Neural cell (in vitro differentiated cells): ENCODE measurements around the gene C16orf54. TPM values are rescaled to one million over a fixed set of nuclear protein-coding genes. Genes with fewer than 3 reads are reported as not detected.
"Not testable (repeated sequence)": the region's sequence is repeated elsewhere in the genome, so short reads cannot be mapped to it uniquely, and the experiment has no call there.

Experiments
- H2AFZ ChIP-seq: fragments of 200-600, 300-800 bp; sonication (generic), shearing (Covaris generic); 2 replicates; pipeline ENCODE4 v1.6.0; 2014; ENCODE audit warnings: low read depth, mild to moderate bottlenecking, antibody characterized with exemption, low read length, moderate library complexity
- H3F3A ChIP-seq: fragments of 200-600 bp; shearing (Covaris generic); 2 replicates; pipeline ENCODE4 v1.6.1; 2016; ENCODE audit warnings: mild to moderate bottlenecking, moderate library complexity, mixed read lengths, antibody characterized with exemption, low read length; ENCODE audit not compliant: insufficient read depth, poor library complexity, severe bottlenecking
- H3K27ac ChIP-seq: fragments of 200-600, 300-800 bp; sonication (generic), shearing (Covaris generic); 2 replicates; pipeline ENCODE4 v1.5.1; 2014; ENCODE audit warnings: mild to moderate bottlenecking, low read length, moderate library complexity
- H3K27me3 ChIP-seq: fragments of 300-800, 200-600 bp; sonication (generic), shearing (Covaris generic); 2 replicates; pipeline ENCODE4 v1.6.0; 2014; ENCODE audit warnings: mild to moderate bottlenecking, low read depth, low read length, moderate library complexity; ENCODE audit not compliant: insufficient read depth
- H3K36me3 ChIP-seq: fragments of 300-800, 200-600 bp; sonication (generic), shearing (Covaris generic); 2 replicates; pipeline ENCODE4 v1.5.1; 2014; ENCODE audit warnings: mild to moderate bottlenecking, antibody characterized with exemption, low read length, moderate library complexity; ENCODE audit not compliant: insufficient read depth
- H3K4me2 ChIP-seq: fragments of 300-800, 200-600 bp; sonication (generic), shearing (Covaris generic); 2 replicates; pipeline ENCODE4 v1.6.0; 2014; ENCODE audit warnings: mild to moderate bottlenecking, low read length
- H3K4me3 ChIP-seq: fragments of 300-800, 200-600 bp; sonication (generic), shearing (Covaris generic); 2 replicates; pipeline ENCODE4 v1.5.1; 2014; ENCODE audit warnings: mild to moderate bottlenecking, low read length, moderate library complexity
- H3K79me2 ChIP-seq: fragments of 200-600 bp; shearing (Covaris generic); replicated peaks from 2 replicates; pipeline ENCODE4 v1.6.0; 2014; ENCODE audit warnings: mild to moderate bottlenecking, low read length, moderate library complexity; ENCODE audit not compliant: insufficient read depth
- H3K9ac ChIP-seq: fragments of 300-800, 200-600 bp; sonication (generic), shearing (Covaris generic); 2 replicates; pipeline ENCODE4 v1.6.1; 2016; ENCODE audit warnings: mild to moderate bottlenecking, low read length, mixed read lengths
- H3K9me2 ChIP-seq: fragments of 200-600 bp; shearing (Covaris generic); 2 replicates; pipeline ENCODE4 v1.6.1; 2016; ENCODE audit warnings: mild to moderate bottlenecking, low read length, mixed read lengths; ENCODE audit not compliant: insufficient read depth
- H3K9me3 ChIP-seq: fragments of 200-600, 300-800 bp; sonication (generic), shearing (Covaris generic); 2 replicates; pipeline ENCODE4 v1.6.1; 2016; ENCODE audit warnings: mild to moderate bottlenecking, mixed run types, low read length, moderate library complexity, mixed read lengths
- H4K20me1 ChIP-seq: fragments of 200-600 bp; shearing (Covaris generic); 2 replicates; pipeline ENCODE4 v1.6.1; 2016; ENCODE audit warnings: mild to moderate bottlenecking, mixed run types; ENCODE audit not compliant: insufficient read depth
- CTCF ChIP-seq: fragments of 450-650 bp; IDR thresholded peaks from 2 replicates; pipeline ENCODE4 v1.5.1; 2014; ENCODE audit warnings: antibody characterized with exemption, mild to moderate bottlenecking, moderate library complexity; ENCODE audit not compliant: poor library complexity, severe bottlenecking
- EP300 ChIP-seq: fragments of 450-650 bp; conservative IDR thresholded peaks from 2 replicates; pipeline ENCODE4 v1.6.1; 2014; ENCODE audit warnings: antibody characterized with exemption, mild to moderate bottlenecking, moderate library complexity; ENCODE audit not compliant: poor library complexity, severe bottlenecking
- EZH2 ChIP-seq: fragments of 200-600, 300-800 bp; shearing (Covaris generic), sonication (generic); IDR thresholded peaks from 2 replicates; pipeline ENCODE4 v1.6.1; 2014; ENCODE audit warnings: antibody characterized with exemption, low read length, borderline replicate concordance, mild to moderate bottlenecking; ENCODE audit not compliant: insufficient read depth, poor library complexity, severe bottlenecking
- MXI1 ChIP-seq: fragments of 450-650 bp; conservative IDR thresholded peaks from 2 replicates; pipeline ENCODE4 v1.6.1; 2014; ENCODE audit warnings: antibody characterized with exemption, mild to moderate bottlenecking; ENCODE audit not compliant: poor library complexity, severe bottlenecking
- POLR2AphosphoS5 ChIP-seq: IDR thresholded peaks from 2 replicates; pipeline ENCODE4 v1.6.1; 2012
- RAD21 ChIP-seq: fragments of 450-650 bp; conservative IDR thresholded peaks from 2 replicates; pipeline ENCODE4 v1.6.1; 2014; ENCODE audit warnings: antibody characterized with exemption, mild to moderate bottlenecking, moderate library complexity
- REST ChIP-seq: IDR thresholded peaks from 2 replicates; pipeline ENCODE4 v1.6.1; 2012; ENCODE audit warnings: borderline replicate concordance
- SMC3 ChIP-seq: fragments of 450-650 bp; conservative IDR thresholded peaks from 2 replicates; pipeline ENCODE4 v1.6.1; 2014; ENCODE audit warnings: antibody characterized with exemption, mild to moderate bottlenecking, moderate library complexity; ENCODE audit not compliant: poor library complexity
- TAF1 ChIP-seq: IDR thresholded peaks from 2 replicates; pipeline ENCODE4 v1.6.1; 2012; ENCODE audit warnings: low read depth
- polyA plus RNA-seq: library from polyadenylated mRNA; depleted of rRNA; stranded (reverse); fragments of >200 nt; gene quantifications from 2 replicates; pipeline ENCODE4 v1.2.3, GENCODE V29; 2014

C16orf54 gene
- polyA plus RNA-seq, 1 donor from 2014 or later, result not detected

GRCh38 chr16:29721167-29721879 is 24.5 kb downstream of the C16orf54 start:
- TF ChIP-seq RAD21 (peak; percentile 60), CTCF (peak; percentile 56), SMC3 (peak; percentile 66)
- not testable (repeated sequence) for H4K20me1 ChIP-seq, H3K36me3 ChIP-seq, H3K27ac ChIP-seq, H3K9ac ChIP-seq, H3F3A ChIP-seq, H3K4me3 ChIP-seq, H3K79me2 ChIP-seq, H3K27me3 ChIP-seq, H3K9me3 ChIP-seq, H3K9me2 ChIP-seq, H3K4me2 ChIP-seq, H2AFZ ChIP-seq

GRCh38 chr16:29720703-29721102 is 25.1 kb downstream of the C16orf54 start:
- Histone ChIP-seq H3K27ac (no peak overlapping the region), H4K20me1 (no peaks in the 10 kb centered on the region), H3K4me2 (no peak overlapping the region)

More at GRCh38 chr16:29720703-29721102, 25.1 kb downstream of the C16orf54 start:
- no peaks in the 10 kb centered on the region for H3F3A ChIP-seq
- H3K4me3 ChIP-seq, result no peak overlapping the region
- no peaks in the 10 kb centered on the region for H3K36me3 ChIP-seq
- H3K79me2 ChIP-seq, result no peaks in the 10 kb centered on the region
- no peaks in the 10 kb centered on the region for H3K27me3 ChIP-seq
- H2AFZ ChIP-seq, result no peak overlapping the region
- TF ChIP-seq CTCF, result no peak
- TF ChIP-seq SMC3, result no peak
- no peak for TF ChIP-seq EP300
- TF ChIP-seq TAF1, result no peak
- no peak for TF ChIP-seq POLR2AphosphoS5
- TF ChIP-seq REST, result no peak
- no peak for TF ChIP-seq EZH2
- no peak for TF ChIP-seq MXI1
- TF ChIP-seq RAD21, result no peak
- no peaks in the 10 kb centered on the region for H3K9me2 ChIP-seq
- H3K9ac ChIP-seq, result no peak overlapping the region
- no peaks in the 10 kb centered on the region for H3K9me3 ChIP-seq
